MCF 10A (cell line): ENCODE measurements around the gene UMODL1. TPM values are rescaled to one million over a fixed set of nuclear protein-coding genes. Genes with fewer than 3 reads are reported as not detected.

Source experiments
- BruUV-seq: library from RNA; stranded (reverse); fragments of 400-500 nt; replicated peaks from 2 replicates; lab custom pipeline; 2021; lab: Mats Ljungman, UMichigan
- CTCF ChIA-PET: fragments of 300-600 bp; sonication (Branson Sonifier 250); formaldehyde crosslinking; extraction: SDS; loops from one replicate; lab custom pipeline; 2021; ENCODE audit warnings: antibody characterized with exemption, inconsistent platforms; lab: Yijun Ruan, JAX
- POLR2A ChIA-PET: fragments of 300-600, 350-650 bp; sonication (Branson Sonifier 250); formaldehyde crosslinking; extraction: SDS; loops from one replicate; lab custom pipeline; 2020; ENCODE audit warnings: antibody characterized with exemption, inconsistent platforms; lab: Yijun Ruan, JAX
- DNase-seq: peaks from one replicate; pipeline ENCODE4 v3.0.0-alpha.2; 2018; ENCODE audit not compliant: unreplicated experiment
- H3K27ac Mint-ChIP-seq: one replicate; pipeline ENCODE4 v1.8.0; 2022; ENCODE audit warnings: mild to moderate bottlenecking, low read depth, mixed read lengths; ENCODE audit not compliant: unreplicated experiment
- H3K27me3 Mint-ChIP-seq: one replicate; pipeline ENCODE4 v1.8.0; 2022; ENCODE audit warnings: mixed read lengths; ENCODE audit not compliant: insufficient read depth, unreplicated experiment
- H3K36me3 Mint-ChIP-seq: one replicate; pipeline ENCODE4 v1.8.0; 2022; ENCODE audit warnings: mild to moderate bottlenecking, moderate library complexity, mixed read lengths; ENCODE audit not compliant: insufficient read depth, unreplicated experiment
- H3K4me1 Mint-ChIP-seq: one replicate; pipeline ENCODE4 v1.8.0; 2022; ENCODE audit warnings: mixed read lengths; ENCODE audit not compliant: insufficient read depth, unreplicated experiment
- H3K4me3 Mint-ChIP-seq: one replicate; pipeline ENCODE4 v1.8.0; 2022; ENCODE audit warnings: mild to moderate bottlenecking, moderate library complexity, mixed read lengths; ENCODE audit not compliant: unreplicated experiment
- H3K9me3 Mint-ChIP-seq: one replicate; pipeline ENCODE4 v1.8.0; 2022; ENCODE audit warnings: mixed read lengths; ENCODE audit not compliant: unreplicated experiment
- CTCF ChIP-seq: fragments of 200-600 bp; IDR thresholded peaks from one replicate; pipeline ENCODE4 v1.8.0; 2022; ENCODE audit warnings: antibody characterized with exemption, mild to moderate bottlenecking; ENCODE audit not compliant: unreplicated experiment
- intact Hi-C: fragments of 100-400 bp; cut with micrococcal nuclease; formaldehyde crosslinking; loops from 2 replicates; pipeline ENCODE4 v1.14.1; 2022
- total RNA-seq: library from RNA; stranded (reverse); gene quantifications from 2 replicates; pipeline ENCODE4 v1.2.3, GENCODE V29; 2022

UMODL1 gene
- total RNA-seq, 1 experiment from 2014 or later: not detected

GRCh38 chr21:42157606-42158310 is 86.6 kb downstream of the UMODL1 start:
- no peak overlapping the region for H3K27ac Mint-ChIP-seq

GRCh38 chr21:42158846-42159245 is 87.7 kb downstream of the UMODL1 start:
- Mint-ChIP-seq H3K27me3 (no peaks in the 10 kb centered on the region), H3K36me3 (no peaks in the 10 kb centered on the region), H3K27ac (no peak overlapping the region), H3K4me1 (no peaks in the 10 kb centered on the region), H3K4me3 (no peak overlapping the region), H3K9me3 (no peaks in the 10 kb centered on the region)
- TF ChIP-seq CTCF: no peak
- ChIA-PET POLR2A (interaction anchor here (0.6 to 1.2 kb wide), 2 partner anchors 58 to 74 kb away, joined by 3 read pairs; no protein-coding TSS in a partner anchor), CTCF (interaction anchor here (0.8 to 1.2 kb wide), 3 partner anchors 45 to 291 kb away, joined by 3 read pairs; no protein-coding TSS in a partner anchor)
- intact Hi-C loops: no loop called here
- DNase-seq: no peak
- no TSS peak for BruUV-seq

More at GRCh38 chr21:42157606-42158310, 86.6 kb downstream of the UMODL1 start:
- Mint-ChIP-seq H3K36me3 (no peaks in the 10 kb centered on the region), H3K9me3 (no peaks in the 10 kb centered on the region), H3K4me3 (no peak overlapping the region), H3K4me1 (no peaks in the 10 kb centered on the region), H3K27me3 (no peaks in the 10 kb centered on the region)
- intact Hi-C loops: no loop called here
- ChIA-PET POLR2A (interaction anchor here (0.6 to 1.7 kb wide), 4 partner anchors 9 to 77 kb away, joined by 3 to 5 read pairs (median 4); no protein-coding TSS in a partner anchor), CTCF (interaction anchor here (0.6 to 4.2 kb wide), 6 partner anchors 8 to 376 kb away, joined by 3 to 25 read pairs (median 4); no protein-coding TSS in a partner anchor)
- BruUV-seq: no TSS peak
- no peak for DNase-seq
- TF ChIP-seq CTCF: no peak

- ChIA-PET POLR2A (interaction anchor here (1.2 kb wide), 1 partner anchor 74 kb away, joined by 3 read pairs; no protein-coding TSS in a partner anchor), CTCF (interaction anchor here (0.5 to 1.5 kb wide), 3 partner anchors 12 to 521 kb away, joined by 3 read pairs; no protein-coding TSS in a partner anchor)
- Mint-ChIP-seq H3K27ac (no peak overlapping the region), H3K36me3 (no peaks in the 10 kb centered on the region), H3K9me3 (no peaks in the 10 kb centered on the region), H3K27me3 (no peaks in the 10 kb centered on the region), H3K4me1 (no peaks in the 10 kb centered on the region), H3K4me3 (no peak overlapping the region)
- no TSS peak for BruUV-seq
- intact Hi-C loops: no loop called here
- no peak for DNase-seq
- no peak for TF ChIP-seq CTCF
These were observed 88.5 kb downstream of the UMODL1 start for GRCh38 chr21:42159560-42160110.

GRCh38 chr21:42160111-42160721 is 89.1 kb downstream of the UMODL1 start:
- CTCF ChIA-PET: interaction anchor here (1.5 kb wide), 1 partner anchor 13 kb away, joined by 3 read pairs; no protein-coding TSS in a partner anchor
- H3K4me3 Mint-ChIP-seq: no peak overlapping the region
- no peak for TF ChIP-seq CTCF
- intact Hi-C loops: no loop called here
- BruUV-seq: no TSS peak
- no peaks in the 10 kb centered on the region for H3K36me3 Mint-ChIP-seq
- no peaks in the 10 kb centered on the region for H3K4me1 Mint-ChIP-seq
- no peaks in the 10 kb centered on the region for H3K27me3 Mint-ChIP-seq
- DNase-seq: no peak
- H3K9me3 Mint-ChIP-seq: no peaks in the 10 kb centered on the region
- POLR2A ChIA-PET: no interaction called here
- no peak overlapping the region for H3K27ac Mint-ChIP-seq
